ENCODE results near the gene SNCAIP.

Gene SNCAIP

DNA sequence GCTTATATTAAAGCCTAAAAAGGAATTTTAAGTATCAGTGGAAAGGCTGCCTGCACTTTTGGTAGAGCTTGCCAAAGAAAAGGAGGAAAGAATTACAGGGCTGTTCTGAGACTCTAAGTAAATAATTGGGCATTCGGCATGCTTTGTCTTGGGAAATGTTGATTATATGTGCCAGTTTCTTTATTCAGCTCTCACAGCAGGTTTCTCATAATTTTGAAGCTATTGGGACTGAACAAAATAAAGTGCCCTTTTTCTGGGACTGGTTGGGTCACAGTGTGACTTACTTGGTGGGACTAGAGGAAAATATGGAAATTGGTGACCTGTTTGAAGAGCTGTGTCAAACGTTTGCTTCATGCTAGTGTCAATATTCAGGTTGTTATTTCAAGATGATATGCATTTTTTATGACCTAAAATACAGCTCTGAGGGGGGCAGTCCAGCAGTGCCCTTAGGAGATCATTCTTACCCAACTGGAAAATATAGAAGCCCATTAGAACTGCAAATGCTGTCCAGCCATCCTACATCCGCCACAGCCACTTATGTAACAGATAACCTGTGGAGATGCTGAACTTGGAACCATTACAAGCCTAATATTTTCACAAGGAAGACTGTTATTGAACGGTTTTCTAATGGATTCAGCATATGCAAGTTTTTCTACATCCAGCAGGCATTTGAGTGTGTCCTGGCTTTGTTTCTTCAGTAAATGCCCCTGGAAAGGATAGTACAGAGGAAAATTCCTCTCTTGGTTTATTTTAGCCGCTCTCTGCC is 122.4 kb downstream of the SNCAIP start:
- no peak overlapping the region for H3K4me3 ChIP-seq (ENCODE audit: low read depth, low read length)
- no peak for TF ChIP-seq CTCF (IDR thresholded peaks at IDR 0.05; ENCODE audit: low read depth, low read length, missing control alignments)
- DNase-seq (ENCODE audit: low read depth), result no peak

DNA sequence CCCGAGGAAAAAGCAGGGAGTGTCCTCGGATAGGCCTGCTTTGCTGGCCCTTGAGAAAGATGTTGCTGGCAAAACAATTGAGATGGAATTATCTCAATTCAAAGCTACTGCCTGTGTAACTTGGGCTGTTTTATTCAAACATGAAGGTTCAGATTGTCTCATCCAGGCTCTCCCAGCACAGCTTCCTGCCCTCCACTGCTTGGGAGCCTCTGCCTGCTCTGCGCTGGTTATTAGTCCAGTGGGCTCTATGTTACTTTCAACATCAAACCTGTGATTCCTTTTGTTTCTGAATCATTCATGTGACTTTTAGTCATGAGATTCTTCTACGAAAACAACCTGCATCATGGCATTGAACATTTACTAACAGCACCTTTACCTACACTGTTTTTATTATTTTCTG is 123.2 kb downstream of the SNCAIP start:
- DNase-seq (ENCODE audit: low read depth), result no peak
- no peak overlapping the region for H3K4me3 ChIP-seq (ENCODE audit: low read depth, low read length)
- no peak for TF ChIP-seq CTCF (IDR thresholded peaks at IDR 0.05; ENCODE audit: low read depth, low read length, missing control alignments)

DNA sequence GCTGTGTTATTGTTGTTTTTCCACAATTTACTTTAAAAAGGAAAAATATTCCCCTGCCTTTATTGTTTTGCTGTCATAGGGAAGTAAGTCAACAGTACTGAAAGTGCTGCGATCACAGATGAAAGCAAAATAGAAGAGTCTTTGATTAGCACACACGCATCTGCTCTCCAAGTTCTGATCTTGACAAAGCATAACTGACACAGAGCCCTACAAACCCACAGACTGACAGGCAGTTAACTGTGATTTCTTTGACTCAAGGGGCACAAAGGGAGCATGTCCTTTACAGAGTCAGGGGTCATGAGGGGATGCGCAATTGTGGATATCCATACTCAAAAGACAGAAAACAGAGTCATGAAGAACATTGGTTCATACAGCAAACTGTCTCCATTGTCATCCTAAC is 123.7 kb downstream of the SNCAIP start:
- no peak for TF ChIP-seq CTCF (IDR thresholded peaks at IDR 0.05; ENCODE audit: low read depth, low read length, missing control alignments)
- DNase-seq (ENCODE audit: low read depth), result no peak
- no peak overlapping the region for H3K4me3 ChIP-seq (ENCODE audit: low read depth, low read length)

GRCh38 chr5:122436615-122437014 is 124.6 kb downstream of the SNCAIP start:
- H3K4me3 ChIP-seq (ENCODE audit: low read depth, low read length), result no peak overlapping the region
- TF ChIP-seq CTCF (IDR thresholded peaks at IDR 0.05; ENCODE audit: low read depth, low read length, missing control alignments), result no peak
- DNase-seq (ENCODE audit: low read depth), result no peak

DNA sequence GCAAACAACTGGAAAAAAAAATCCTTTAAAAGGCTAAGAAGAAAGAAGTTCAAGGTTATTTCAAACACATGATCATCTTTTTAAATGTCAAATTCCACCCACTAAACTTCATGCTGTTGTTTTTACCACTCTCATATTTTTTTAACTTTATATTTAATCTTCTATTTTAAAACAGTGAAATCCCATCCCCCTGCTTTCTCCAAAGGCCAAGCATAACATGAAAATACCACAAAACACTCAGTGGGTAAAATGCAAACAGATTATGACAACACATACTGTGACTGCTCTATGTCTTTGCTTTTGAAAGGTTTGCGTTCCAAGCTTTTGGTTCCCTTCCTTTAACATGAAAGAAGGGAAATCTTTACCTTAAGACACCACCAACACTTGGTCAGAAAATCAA is 127.6 kb downstream of the SNCAIP start:
- no peak overlapping the region for H3K4me3 ChIP-seq (ENCODE audit: low read depth, low read length)
- no peak for TF ChIP-seq CTCF (IDR thresholded peaks at IDR 0.05; ENCODE audit: low read depth, low read length, missing control alignments)
- no peak for DNase-seq (ENCODE audit: low read depth)

DNA sequence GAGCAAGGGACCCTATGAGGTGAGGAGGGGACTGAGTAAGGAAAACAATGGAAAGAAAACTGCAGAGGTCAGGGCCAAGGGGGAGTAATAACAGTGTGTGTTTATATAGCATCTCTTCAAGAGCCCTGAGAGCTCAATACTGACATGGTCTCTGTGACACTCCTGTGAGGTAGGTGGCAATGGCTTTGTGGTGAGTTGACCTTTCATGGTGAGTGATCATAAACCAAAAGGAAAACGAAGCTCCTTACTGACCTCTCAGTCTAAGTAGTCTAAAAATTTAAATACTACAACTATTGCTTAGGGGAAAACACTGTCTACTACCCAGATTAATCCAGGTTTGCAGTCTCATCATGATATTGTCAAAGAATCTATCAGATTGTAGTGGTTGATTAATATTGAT is 130.9 kb downstream of the SNCAIP start:
- no peak for DNase-seq (ENCODE audit: low read depth)
- no peak for TF ChIP-seq CTCF (IDR thresholded peaks at IDR 0.05; ENCODE audit: low read depth, low read length, missing control alignments)
- H3K4me3 ChIP-seq (ENCODE audit: low read depth, low read length), result no peak overlapping the region

DNA sequence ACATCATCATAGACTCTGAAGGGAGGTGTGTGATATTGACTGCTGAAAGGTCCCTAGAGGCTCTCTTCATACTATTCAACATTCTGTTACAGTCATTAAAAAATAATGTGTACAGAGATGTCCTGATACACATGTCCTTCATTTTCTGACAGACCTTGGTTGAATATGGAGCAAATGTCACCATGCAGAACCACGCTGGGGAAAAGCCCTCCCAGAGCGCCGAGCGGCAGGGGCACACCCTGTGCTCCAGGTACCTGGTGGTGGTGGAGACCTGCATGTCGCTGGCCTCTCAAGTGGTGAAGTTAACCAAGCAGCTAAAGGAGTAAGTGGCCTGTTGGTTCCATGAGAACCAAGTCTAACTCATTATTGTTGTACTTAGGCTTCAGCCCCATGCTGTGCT is 132.4 kb downstream of the SNCAIP start:
- no peak for TF ChIP-seq CTCF (IDR thresholded peaks at IDR 0.05; ENCODE audit: low read depth, low read length, missing control alignments)
- no peak overlapping the region for H3K4me3 ChIP-seq (ENCODE audit: low read depth, low read length)
- no peak for DNase-seq (ENCODE audit: low read depth)
